Stimulated activated CD4-positive, alpha-beta T cell treated with anti-CD3 and anti-CD28 coated beads, Interleukin-15, amount 100 ng/mL, for 24 hours (primary cell): ENCODE results near the gene OR10J4.
"Not testable (repeated sequence)": the region's sequence is repeated elsewhere in the genome, so short reads cannot be mapped to it uniquely, and the experiment has no call there.

Source experiments
- DNase-seq: peaks from one replicate; pipeline ENCODE4 v3.0.0-alpha.2; 2020

Gene OR10J4

GRCh38 chr1:159431904-159432303, at the start of gene OR10J4:
TSS of gene OR10J4 (plus strand) at chr1:159432204.
- no peak for DNase-seq

- DNase-seq = no peak
Observed at GRCh38 chr1:159406821-159407220, 25.2 kb upstream of the OR10J4 start.

- DNase-seq = no peak
Observed at GRCh38 chr1:159408862-159409400, 23.1 kb upstream of the OR10J4 start.

GRCh38 chr1:159421821-159422220, 10.2 kb upstream of the OR10J4 start:
- no peak for DNase-seq

GRCh38 chr1:159428536-159428935, 3.5 kb upstream of the OR10J4 start:
- no peak for DNase-seq

GRCh38 chr1:159429074-159429861, 2.7 kb upstream of the OR10J4 start:
- DNase-seq = no peak

- no peak for DNase-seq
Observed at GRCh38 chr1:159430985-159431384, 1.0 kb upstream of the OR10J4 start.

GRCh38 chr1:159436469-159436868, 4.5 kb downstream of the OR10J4 start:
- DNase-seq = no peak

- no peak for DNase-seq
Observed at GRCh38 chr1:159439422-159439821, 7.4 kb downstream of the OR10J4 start, which contains the start of gene OR10J1. TSS of gene OR10J1 (plus strand) at chr1:159439722. CDS start at chr1:159439792, 70 bp downstream.

- no peak for DNase-seq
Observed at GRCh38 chr1:159441360-159441759, 9.4 kb downstream of the OR10J4 start.

- DNase-seq = no peak
Observed at GRCh38 chr1:159442428-159442827, 10.4 kb downstream of the OR10J4 start.

GRCh38 chr1:159443066-159443750, 11.2 kb downstream of the OR10J4 start:
- DNase-seq = no peak

- no peak for DNase-seq
Observed at GRCh38 chr1:159444511-159444910, 12.5 kb downstream of the OR10J4 start.

- no peak for DNase-seq
Observed at GRCh38 chr1:159448181-159448580, 16.2 kb downstream of the OR10J4 start.

- DNase-seq = not testable (repeated sequence)
Observed at GRCh38 chr1:159449605-159450004, 17.6 kb downstream of the OR10J4 start.

GRCh38 chr1:159459551-159459950, 27.5 kb downstream of the OR10J4 start:
- no peak for DNase-seq

- no peak for DNase-seq
Observed at GRCh38 chr1:159465191-159465603, 33.2 kb downstream of the OR10J4 start.

- DNase-seq = no peak
Observed at GRCh38 chr1:159468321-159468720, 36.3 kb downstream of the OR10J4 start.

- no peak for DNase-seq
Observed at GRCh38 chr1:159469921-159470533, 38.0 kb downstream of the OR10J4 start.

- DNase-seq = no peak
Observed at GRCh38 chr1:159473335-159473734, 41.3 kb downstream of the OR10J4 start.

GRCh38 chr1:159474926-159475325, 42.9 kb downstream of the OR10J4 start:
- no peak for DNase-seq
